ENCODE measurements around the gene KIF26A. TPM values are rescaled to one million over a fixed set of nuclear protein-coding genes. Genes with fewer than 3 reads are reported as not detected.

KIF26A gene
- total and polyA plus RNA-seq, 2 of the 4 experiments (the other 2 are of a cell fraction): not detected

- no peaks in the 10 kb centered on the region for H4K20me1 ChIP-seq (ENCODE audit: insufficient read depth, low read length)
- no peak overlapping the region for H2AFZ ChIP-seq (replicated peaks; ENCODE audit: low read length, poor library complexity)
- intact Hi-C loops (cut with micrococcal nuclease): no loop called here
- H2BK20ac ChIP-seq (ENCODE audit: low read depth, low read length): no peak overlapping the region
- H3K14ac ChIP-seq (replicated peaks; ENCODE audit: low read depth, low read length): no peak overlapping the region
- no peak overlapping the region for H3K4me3 ChIP-seq (ENCODE audit: insufficient read depth, low read depth, low read length)
- TF ChIP-seq POLR2A (IDR thresholded peaks at IDR 0.05; ENCODE audit: low read depth, low read length) (no peak), CHD1 (IDR thresholded peaks at IDR 0.05; ENCODE audit: low read depth, low read length) (no peak), ELK1 (IDR thresholded peaks at IDR 0.05; ENCODE audit: borderline replicate concordance, low read depth, low read length) (no peak), USF2 (IDR thresholded peaks at IDR 0.05; ENCODE audit: low read depth, low read length) (no peak), NFE2L2 (IDR thresholded peaks at IDR 0.05; ENCODE audit: low read depth, low read length) (no peak), BHLHE40 (IDR thresholded peaks at IDR 0.05; ENCODE audit: low read depth, low read length) (no peak), CEBPB (IDR thresholded peaks at IDR 0.05; ENCODE audit: low read depth, low read length) (no peak), RCOR1 (IDR thresholded peaks at IDR 0.05; ENCODE audit: insufficient replicate concordance, low read length) (no peak), MXI1 (IDR thresholded peaks at IDR 0.05; ENCODE audit: borderline replicate concordance, low read depth, low read length) (no peak), RFX5 (IDR thresholded peaks at IDR 0.05; ENCODE audit: low read depth, low read length) (no peak)
- H3K9me3 ChIP-seq (ENCODE audit: control insufficient read depth, insufficient read depth, low read length): no peaks in the 10 kb centered on the region
- no peak overlapping the region for H4K91ac ChIP-seq (ENCODE audit: insufficient read depth, low read depth, low read length)
- no peaks in the 10 kb centered on the region for H3K4me1 ChIP-seq (ENCODE audit: control insufficient read depth, insufficient read depth, low read length)
- H3K4me2 ChIP-seq (ENCODE audit: low read depth, low read length): no peak overlapping the region
- dilution Hi-C loops (cut with HindIII; ENCODE audit: low sequenced_read_pairs, unreplicated experiment): no loop called here
- ChIA-PET POLR2A (ENCODE audit: unreplicated experiment) (no interaction called here), CTCF (no interaction called here)
- no peak overlapping the region for H4K5ac ChIP-seq (ENCODE audit: low read depth, low read length)
- no peak overlapping the region for H3K56ac ChIP-seq (ENCODE audit: extremely low read depth, insufficient read depth, low read length)
- H3K18ac ChIP-seq (ENCODE audit: low read depth, low read length): no peak overlapping the region
- no peak overlapping the region for H3K4ac ChIP-seq (ENCODE audit: low read depth, low read length)
- no peak for ATAC-seq (ENCODE audit: low read depth)
- no peaks in the 10 kb centered on the region for H3K36me3 ChIP-seq (ENCODE audit: control insufficient read depth, insufficient read depth, low read length)
- no peak overlapping the region for H3K9ac ChIP-seq (ENCODE audit: low read depth, low read length)
- no peak overlapping the region for H2AK9ac ChIP-seq (replicated peaks; ENCODE audit: low read depth, low read length, poor library complexity)
- no peak overlapping the region for H2BK120ac ChIP-seq (ENCODE audit: low read depth, low read length)
- H2BK15ac ChIP-seq (ENCODE audit: low read depth, low read length): no peak overlapping the region
- no peaks in the 10 kb centered on the region for H3K9me1 ChIP-seq (ENCODE audit: insufficient read depth, low read length)
- peaks cover 1% of the 10 kb centered on the region for H3K27me3 ChIP-seq (ENCODE audit: control insufficient read depth, insufficient read depth, low read length)
- BruUV-seq (replicated peaks): no TSS peak
- in situ Hi-C loops (cut with MboI; ENCODE audit: low sequenced_read_pairs): no loop called here
- no peak overlapping the region for H2AK5ac ChIP-seq (ENCODE audit: low read depth, low read length)
- WGBS, 2 experiments (ENCODE audit: extremely low coverage in 2 of 2, insufficient read length in 1 of 2): 40% methylated on average over 3 of the region's 15 CpGs; no CpG with 5 or more reads in 1 of the 2 experiments
- H3K27ac ChIP-seq (ENCODE audit: insufficient read depth, low read length): no peak overlapping the region
- no peak overlapping the region for H4K8ac ChIP-seq (ENCODE audit: low read depth in 2 of 2, low read length in 2 of 2)
- H3K23ac ChIP-seq (ENCODE audit: low read depth, low read length): no peak overlapping the region
- H2BK5ac ChIP-seq (ENCODE audit: low read depth, low read length, poor library complexity, severe bottlenecking): no peak overlapping the region
- H3K79me1 ChIP-seq (ENCODE audit: low read depth in 1 of 2, low read length in 2 of 2): no peaks in the 10 kb centered on the region
- DNase-seq: no peak
These were observed 7.6 kb downstream of the KIF26A start for GRCh38 chr14:104145826-104146601.

Measured in IMR-90 (cell line).